Femur (tissue), 1 donor: ENCODE data around the gene SMYD4.
"Not testable (repeated sequence)": the region's sequence is repeated elsewhere in the genome, so short reads cannot be mapped to it uniquely, and the experiment has no call there.

Source experiments
- DNase-seq: peaks from one replicate; pipeline ENCODE4 v3.0.0-alpha.2; 2017

The SMYD4 gene

GRCh38 chr17:1779571-1780131, 50.1 kb downstream of the SMYD4 start:
- peak; percentile 93 for DNase-seq

- no peak for DNase-seq
These were observed 52.8 kb downstream of the SMYD4 start for GRCh38 chr17:1776857-1777256.

- DNase-seq = no peak
These were observed 53.4 kb downstream of the SMYD4 start for GRCh38 chr17:1776328-1776727.

- DNase-seq = no peak
These were observed 55.1 kb downstream of the SMYD4 start for GRCh38 chr17:1774390-1775176.

GRCh38 chr17:1773696-1774181, 56.0 kb downstream of the SMYD4 start:
- DNase-seq = no peak

DNA sequence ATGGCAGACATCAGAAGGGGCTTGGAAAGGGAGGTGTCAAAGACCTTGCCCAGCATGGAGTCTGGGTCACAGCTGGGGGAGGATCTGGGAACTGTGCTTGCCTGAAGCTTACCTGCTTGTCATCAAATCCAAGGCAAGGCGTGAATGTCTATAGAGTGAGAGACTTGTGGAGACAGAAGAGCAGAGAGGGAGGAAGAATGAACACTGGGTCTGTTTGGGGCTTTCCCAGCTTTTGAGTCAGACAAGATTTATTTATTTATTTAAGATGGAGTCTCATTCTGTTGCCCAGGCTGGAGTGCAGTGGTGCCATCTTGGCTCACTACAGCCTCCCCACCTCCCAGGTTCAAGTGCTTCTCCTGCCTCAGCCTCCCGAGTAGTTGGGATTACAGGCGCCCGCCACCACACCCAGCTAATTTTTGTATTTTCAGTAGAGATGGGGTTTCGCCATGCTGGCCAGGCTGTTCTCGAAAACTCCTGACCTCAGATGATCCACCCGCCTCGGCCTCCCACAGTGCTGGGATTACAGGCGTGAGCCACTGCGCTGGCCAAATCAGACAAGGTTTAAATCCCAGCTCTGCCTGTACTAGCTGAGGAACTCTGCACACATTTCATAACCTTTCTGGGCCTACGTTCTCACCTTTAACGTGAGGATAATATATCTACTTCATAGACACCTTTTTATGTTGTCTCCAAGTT, 56.6 kb downstream of the SMYD4 start:
- DNase-seq = not testable (repeated sequence)

DNA sequence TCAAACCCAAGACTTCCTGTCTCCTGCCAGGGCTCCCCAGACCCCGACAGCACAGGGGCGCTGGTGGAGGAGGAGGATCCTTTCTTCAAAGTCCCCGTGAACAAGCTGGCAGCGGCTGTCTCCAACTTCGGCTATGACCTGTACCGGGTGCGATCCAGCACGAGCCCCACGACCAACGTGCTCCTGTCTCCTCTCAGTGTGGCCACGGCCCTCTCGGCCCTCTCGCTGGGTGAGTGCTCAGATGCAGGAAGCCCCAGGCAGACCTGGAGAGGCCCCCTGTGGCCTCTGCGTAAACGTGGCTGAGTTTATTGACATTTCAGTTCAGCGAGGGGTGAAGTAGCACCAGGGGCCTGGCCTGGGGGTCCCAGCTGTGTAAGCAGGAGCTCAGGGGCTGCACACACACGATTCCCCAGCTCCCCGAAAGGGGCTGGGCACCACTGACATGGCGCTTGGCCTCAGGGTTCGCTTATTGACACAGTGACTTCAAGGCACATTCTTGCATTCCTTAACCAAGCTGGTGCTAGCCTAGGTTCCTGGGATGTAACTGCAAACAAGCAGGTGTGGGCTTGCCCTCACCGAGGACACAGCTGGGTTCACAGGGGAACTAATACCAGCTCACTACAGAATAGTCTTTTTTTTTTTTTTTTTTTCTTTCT, 59.8 kb downstream of the SMYD4 start:
- no peak for DNase-seq

- no peak for DNase-seq
These were observed 62.3 kb downstream of the SMYD4 start for GRCh38 chr17:1767358-1767757.

- peak; percentile 59 for DNase-seq
These were observed 63.1 kb downstream of the SMYD4 start for GRCh38 chr17:1766382-1767135.

DNA sequence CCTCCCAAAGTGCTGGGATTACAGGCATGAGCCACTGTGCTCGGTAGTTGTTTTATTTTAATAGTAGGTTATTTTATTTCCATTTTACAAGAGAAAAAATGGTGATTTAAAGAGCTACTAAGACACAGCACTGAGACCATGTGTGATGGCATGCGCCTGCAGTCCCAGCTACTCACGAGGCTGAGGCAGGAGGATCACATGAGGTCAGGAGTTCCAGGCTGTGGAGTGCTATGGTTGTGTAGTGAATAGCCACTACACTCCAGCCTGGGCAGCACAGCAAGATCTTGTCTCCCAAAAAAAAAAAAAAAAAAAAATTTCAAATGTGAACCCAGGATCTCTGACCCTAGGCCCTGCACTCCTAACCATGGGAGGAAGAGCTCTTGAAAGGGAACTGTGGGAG, 64.1 kb downstream of the SMYD4 start:
- no peak for DNase-seq

DNA sequence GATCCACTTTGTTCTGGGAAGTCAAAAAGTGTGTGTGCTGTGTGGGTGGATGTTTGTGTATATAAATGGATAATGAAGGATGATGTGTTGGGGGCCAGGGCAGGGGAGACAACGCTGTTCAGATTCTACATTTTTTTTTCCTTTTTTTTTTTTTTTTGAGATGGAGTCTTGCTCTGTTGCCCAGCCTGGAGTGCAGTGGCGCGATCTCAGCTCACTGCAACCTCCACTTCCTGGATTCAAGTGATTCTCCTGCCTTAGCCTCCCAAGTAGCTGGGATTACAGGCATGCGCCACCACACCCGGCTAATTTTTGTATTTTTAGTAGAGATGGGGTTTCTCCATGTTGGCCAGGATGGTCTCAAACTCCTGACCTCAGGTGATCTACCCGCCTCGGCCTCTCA, 65.0 kb downstream of the SMYD4 start:
- not testable (repeated sequence) for DNase-seq

DNA sequence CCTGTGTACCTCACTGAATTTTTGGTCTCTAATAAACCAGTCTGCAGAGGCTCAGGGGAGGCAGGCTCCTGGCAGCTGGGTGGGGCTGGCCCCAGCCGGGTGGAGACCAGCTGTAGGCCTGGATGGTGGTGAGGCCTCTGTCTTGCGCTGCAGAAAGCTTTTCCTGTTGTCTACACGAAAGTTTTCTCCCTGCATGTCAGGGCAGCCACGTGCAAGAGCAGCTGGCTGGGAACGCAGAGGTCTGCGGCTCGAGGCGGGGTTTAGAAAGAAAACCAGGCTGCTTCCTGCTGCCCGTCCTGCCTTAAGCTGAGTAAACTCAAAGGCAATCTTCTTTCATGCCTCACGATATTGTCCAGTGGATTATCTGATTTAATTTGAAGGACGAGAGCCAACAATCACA, 65.4 kb downstream of the SMYD4 start:
- DNase-seq = peak; percentile 89

DNA sequence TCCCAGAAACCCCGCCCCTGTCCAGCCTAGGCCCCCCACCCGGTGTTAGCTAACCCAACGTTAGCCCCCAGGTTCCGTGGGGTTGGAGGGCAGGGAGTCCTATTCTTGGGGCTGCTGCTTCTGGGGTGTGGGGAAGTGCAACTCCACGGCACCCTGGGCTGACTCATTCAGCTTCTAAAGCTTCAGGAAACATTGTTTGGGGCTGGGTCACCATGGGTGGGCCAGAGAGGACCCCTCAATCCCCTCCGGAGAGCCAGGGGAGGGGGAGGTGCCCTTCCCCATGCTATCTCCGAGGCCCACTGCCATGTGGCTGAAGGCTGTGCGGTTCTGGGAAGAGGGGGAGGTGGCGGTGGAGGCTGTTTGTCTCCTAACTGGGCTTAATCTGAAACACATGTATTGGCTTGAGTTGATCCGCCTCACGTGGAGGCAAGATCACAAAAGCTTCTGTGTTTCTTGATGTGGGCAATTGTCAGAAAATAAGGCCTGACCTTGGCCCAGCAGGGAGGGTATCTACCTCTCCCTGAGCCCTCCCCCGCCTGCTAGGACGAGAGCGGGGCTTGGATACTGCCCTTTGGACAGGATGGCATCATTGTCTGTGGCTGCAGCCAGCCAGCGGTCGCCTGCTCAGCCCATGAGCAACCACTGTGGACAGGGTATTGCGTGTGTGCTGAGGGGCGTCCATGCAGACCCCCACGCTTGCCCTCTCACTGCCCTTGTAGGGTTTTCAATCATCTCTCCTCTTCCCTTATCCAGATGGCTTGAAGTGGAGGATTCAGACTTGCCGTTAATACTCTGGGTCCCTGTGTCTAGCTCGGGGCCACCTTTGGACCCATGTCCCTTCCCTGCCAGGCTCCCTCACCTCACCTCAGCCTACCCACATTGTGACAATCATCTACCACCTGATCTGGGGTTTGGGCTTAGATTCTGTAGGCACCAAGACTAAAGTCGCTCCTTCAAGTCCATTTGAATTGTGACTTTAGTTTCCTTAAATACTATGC, 66.5 kb downstream of the SMYD4 start:
- peak; percentile 84 for DNase-seq

DNA sequence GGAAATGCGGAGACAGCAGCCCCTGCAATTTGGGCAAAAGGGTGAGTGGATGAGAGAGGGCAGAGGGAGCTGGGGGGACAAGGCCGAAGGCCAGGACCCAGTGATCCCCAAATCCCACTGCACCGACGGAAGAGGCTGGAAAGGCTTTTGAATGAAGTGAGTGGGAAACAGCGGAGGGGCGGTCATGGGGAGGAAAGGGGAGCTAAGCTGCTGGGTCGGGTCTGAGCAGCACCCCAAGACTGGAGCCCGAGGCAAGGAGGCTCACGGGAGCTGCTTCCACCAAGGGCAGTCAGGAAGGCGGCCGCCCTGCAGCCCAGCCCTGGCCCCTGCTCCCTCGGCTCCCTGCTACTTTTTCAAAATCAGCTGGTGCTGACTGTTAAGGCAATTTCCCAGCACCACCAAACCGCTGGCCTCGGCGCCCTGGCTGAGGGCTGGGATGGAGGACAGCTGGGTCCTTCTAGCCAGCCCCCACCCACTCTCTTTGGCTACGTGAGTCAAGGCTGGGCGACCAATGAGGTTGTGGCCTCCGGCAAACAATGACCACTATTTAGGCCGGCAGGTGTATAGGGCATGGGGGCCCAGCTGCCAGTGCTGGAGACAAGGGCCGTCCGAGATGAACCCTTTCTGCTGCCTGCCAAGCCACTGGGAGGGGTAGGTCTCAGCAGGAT, 67.3 kb downstream of the SMYD4 start:
- peak; percentile 73 for DNase-seq

GRCh38 chr17:1759529-1759928, 70.2 kb downstream of the SMYD4 start:
- no peak for DNase-seq

DNA sequence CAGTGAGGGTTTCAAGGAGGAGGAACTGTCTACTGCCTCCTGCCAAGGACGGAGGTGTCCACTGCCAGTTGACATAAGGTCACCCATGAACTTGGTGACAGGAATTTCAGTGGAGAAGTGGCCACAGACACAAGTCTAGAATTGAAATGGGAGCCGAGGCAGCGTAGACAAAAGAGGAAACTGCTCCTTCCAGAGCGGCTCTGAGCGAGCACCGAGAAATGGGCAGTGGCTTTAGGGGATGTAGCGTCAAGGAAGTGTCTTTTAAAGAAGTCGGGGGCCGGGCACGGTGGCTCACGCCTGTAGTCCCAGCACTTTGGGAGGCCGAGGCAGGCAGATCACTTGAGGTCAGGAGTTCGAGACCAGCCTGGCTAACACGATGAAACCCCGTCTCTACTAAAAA, 70.9 kb downstream of the SMYD4 start:
- DNase-seq = no peak

DNA sequence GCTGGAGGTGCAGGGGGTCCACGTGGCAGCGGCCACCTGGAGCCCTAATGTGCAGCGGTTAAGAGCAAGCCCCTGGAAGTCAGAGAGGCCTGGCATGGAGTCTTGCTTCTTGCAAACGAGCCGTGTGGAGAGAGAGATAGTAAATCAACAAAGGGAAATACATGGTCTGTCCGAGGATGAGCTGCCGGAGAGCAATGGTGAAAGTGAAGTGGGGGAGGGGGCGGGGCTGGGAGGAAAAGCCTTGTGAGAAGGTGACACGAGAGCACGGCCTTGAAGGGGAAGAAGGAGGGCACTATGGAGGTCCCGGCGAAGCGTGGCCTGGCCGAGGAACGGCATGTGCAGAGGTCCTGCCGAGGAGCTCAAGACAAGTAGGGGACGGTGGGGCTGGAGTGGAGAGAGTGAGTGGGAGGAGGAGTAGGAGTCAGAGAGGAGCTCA, 73.9 kb downstream of the SMYD4 start:
- peak; percentile 26 for DNase-seq

GRCh38 chr17:1755252-1755826, 74.4 kb downstream of the SMYD4 start:
- DNase-seq = peak; percentile 74

GRCh38 chr17:1754430-1755112, 75.1 kb downstream of the SMYD4 start:
- DNase-seq = no peak
